ENCODE results near the gene CDK5RAP1. TPM values are rescaled to one million over a fixed set of nuclear protein-coding genes. Genes with fewer than 3 reads are reported as not detected.
"Not testable (repeated sequence)": the region's sequence is repeated elsewhere in the genome, so short reads cannot be mapped to it uniquely, and the experiment has no call there.

Gene CDK5RAP1
- total RNA-seq, 2 experiments from 2014 or later: 32.1 to 49.4 TPM

DNA sequence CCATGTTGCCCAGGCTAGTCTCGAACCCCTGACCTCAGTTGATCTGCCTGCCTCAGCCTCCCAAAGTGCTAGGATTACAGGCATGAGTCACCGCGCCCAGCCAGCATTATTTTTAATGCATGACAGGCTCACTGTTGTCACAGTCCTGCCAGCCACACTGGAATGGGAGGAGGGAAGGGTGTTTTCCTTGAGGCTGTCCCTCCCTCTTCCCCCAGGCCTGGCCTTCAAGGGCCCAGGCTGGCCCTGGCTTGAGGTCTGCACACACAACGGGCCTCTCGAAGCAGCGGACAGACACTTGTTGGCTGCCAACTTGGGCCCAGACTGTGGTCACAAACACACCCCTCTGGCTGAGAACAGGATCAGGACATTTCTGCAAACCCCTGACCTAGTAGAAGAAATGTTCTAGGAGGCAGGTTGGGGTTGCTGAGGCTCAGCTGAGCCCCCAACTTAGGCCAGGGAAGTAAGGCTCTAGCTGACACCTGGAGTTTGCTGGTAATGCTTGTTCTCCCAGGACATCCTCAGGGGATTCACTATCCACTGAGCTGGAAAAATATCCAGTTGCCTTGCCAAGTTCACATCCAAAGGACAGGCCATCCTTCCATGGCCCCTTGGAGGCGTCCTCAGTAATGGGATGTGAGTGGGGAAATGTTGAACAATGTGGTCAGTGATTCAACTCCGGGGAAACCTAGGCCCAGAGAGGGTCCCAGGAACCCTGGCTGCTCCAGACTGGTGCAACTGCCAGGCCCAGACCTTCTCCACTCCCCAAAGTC is 32.3 kb upstream of the CDK5RAP1 start:
- Histone ChIP-seq H3K9me2 (ENCODE audit: insufficient read depth, low read length) (no peaks in the 10 kb centered on the region), H3K4me2 (ENCODE audit: low read length) (no peak overlapping the region), H3K4me1 (ENCODE audit: insufficient read depth, low read length, poor library complexity, severe bottlenecking) (peaks cover 5% of the 10 kb centered on the region), H3K79me2 (ENCODE audit: insufficient read depth, low read depth, low read length) (no peaks in the 10 kb centered on the region), H4K20me1 (ENCODE audit: insufficient read depth, low read length) (no peaks in the 10 kb centered on the region), H3K36me3 (ENCODE audit: insufficient read depth, low read length) (peaks cover 77% of the 10 kb centered on the region), H2AFZ (ENCODE audit: low read length) (no peak overlapping the region), H3K4me3 (ENCODE audit: low read depth, low read length, poor library complexity, severe bottlenecking) (no peak overlapping the region), H3K9me3 (ENCODE audit: low read length) (no peaks in the 10 kb centered on the region), H3K27ac (ENCODE audit: low read depth, low read length, poor library complexity, severe bottlenecking) (no peak overlapping the region)
- intact Hi-C loops (cut with micrococcal nuclease; ENCODE audit: unreplicated experiment): no loop called here
- no peak for TF ChIP-seq EZH2phosphoT487 (IDR thresholded peaks at IDR 0.05; ENCODE audit: borderline replicate concordance, low read depth, low read length)
- TF ChIP-seq, protein P1, sequence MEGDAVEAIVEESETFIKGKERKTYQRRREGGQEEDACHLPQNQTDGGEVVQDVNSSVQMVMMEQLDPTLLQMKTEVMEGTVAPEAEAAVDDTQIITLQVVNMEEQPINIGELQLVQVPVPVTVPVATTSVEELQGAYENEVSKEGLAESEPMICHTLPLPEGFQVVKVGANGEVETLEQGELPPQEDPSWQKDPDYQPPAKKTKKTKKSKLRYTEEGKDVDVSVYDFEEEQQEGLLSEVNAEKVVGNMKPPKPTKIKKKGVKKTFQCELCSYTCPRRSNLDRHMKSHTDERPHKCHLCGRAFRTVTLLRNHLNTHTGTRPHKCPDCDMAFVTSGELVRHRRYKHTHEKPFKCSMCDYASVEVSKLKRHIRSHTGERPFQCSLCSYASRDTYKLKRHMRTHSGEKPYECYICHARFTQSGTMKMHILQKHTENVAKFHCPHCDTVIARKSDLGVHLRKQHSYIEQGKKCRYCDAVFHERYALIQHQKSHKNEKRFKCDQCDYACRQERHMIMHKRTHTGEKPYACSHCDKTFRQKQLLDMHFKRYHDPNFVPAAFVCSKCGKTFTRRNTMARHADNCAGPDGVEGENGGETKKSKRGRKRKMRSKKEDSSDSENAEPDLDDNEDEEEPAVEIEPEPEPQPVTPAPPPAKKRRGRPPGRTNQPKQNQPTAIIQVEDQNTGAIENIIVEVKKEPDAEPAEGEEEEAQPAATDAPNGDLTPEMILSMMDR (conservative IDR thresholded peaks at IDR 0.05; ENCODE audit: low read length): no peak
- DNase-seq (ENCODE audit: low spot score): no peak
- ChIA-PET POLR2A (interaction anchor here (0.6 to 1.1 kb wide), 2 partner anchors 10 to 12 kb away, joined by 4 to 5 read pairs; partner anchors contain the start of gene SNTA1), CTCF (ENCODE audit: unreplicated experiment) (no interaction called here)
- BruUV-seq (replicated peaks): no TSS peak

DNA sequence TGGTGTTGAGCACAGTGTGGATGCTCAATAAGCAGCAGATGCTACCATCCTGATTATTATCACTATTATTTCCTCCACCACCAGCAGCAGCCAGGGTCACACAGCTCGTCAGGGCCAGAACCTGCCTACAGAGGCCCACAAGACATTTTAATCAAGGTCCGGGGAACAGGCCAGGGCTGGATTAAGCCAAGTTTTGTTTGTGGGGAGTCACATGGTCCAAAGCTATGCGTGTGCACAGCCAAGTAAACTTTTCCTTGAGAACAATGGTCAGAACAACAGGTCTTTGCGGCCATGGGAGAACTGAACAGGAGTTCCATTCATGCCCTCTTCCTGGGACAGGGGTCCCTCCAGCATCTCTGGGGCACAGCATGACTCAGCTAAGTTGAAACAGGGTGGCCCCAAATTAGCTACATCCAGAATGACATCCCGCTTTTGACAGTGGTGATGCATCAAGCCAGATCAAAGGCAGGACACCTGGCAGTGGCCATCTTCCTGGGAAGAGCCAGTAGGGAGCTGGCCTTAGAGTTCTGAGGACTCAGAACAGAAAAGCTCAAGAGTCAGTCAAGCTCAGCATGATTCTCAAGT is 30.6 kb upstream of the CDK5RAP1 start:
- H3K9me3 ChIP-seq (ENCODE audit: low read length): no peaks in the 10 kb centered on the region
- intact Hi-C loops (cut with micrococcal nuclease; ENCODE audit: unreplicated experiment): no loop called here
- H4K20me1 ChIP-seq (ENCODE audit: insufficient read depth, low read length): no peaks in the 10 kb centered on the region
- BruUV-seq (replicated peaks): no TSS peak
- no peaks in the 10 kb centered on the region for H3K4me1 ChIP-seq (ENCODE audit: insufficient read depth, low read length, poor library complexity, severe bottlenecking)
- no peaks in the 10 kb centered on the region for H3K79me2 ChIP-seq (ENCODE audit: insufficient read depth, low read depth, low read length)
- no peak for DNase-seq (ENCODE audit: low spot score)
- ChIA-PET CTCF (ENCODE audit: unreplicated experiment) (no interaction called here), POLR2A (interaction anchor here (0.6 kb wide), 1 partner anchor 931 kb away, joined by 3 read pairs; no protein-coding TSS in a partner anchor)
- no peak overlapping the region for H3K4me3 ChIP-seq (ENCODE audit: low read depth, low read length, poor library complexity, severe bottlenecking)
- H3K4me2 ChIP-seq (ENCODE audit: low read length): no peak overlapping the region
- TF ChIP-seq EZH2phosphoT487 (IDR thresholded peaks at IDR 0.05; ENCODE audit: borderline replicate concordance, low read depth, low read length): no peak
- TF ChIP-seq, protein P1 (conservative IDR thresholded peaks at IDR 0.05; ENCODE audit: low read length): no peak
- H3K9me2 ChIP-seq (ENCODE audit: insufficient read depth, low read length): no peaks in the 10 kb centered on the region
- H2AFZ ChIP-seq (ENCODE audit: low read length): no peak overlapping the region
- H3K36me3 ChIP-seq (ENCODE audit: insufficient read depth, low read length): peaks cover 79% of the 10 kb centered on the region
- no peak overlapping the region for H3K27ac ChIP-seq (ENCODE audit: low read depth, low read length, poor library complexity, severe bottlenecking)

DNA sequence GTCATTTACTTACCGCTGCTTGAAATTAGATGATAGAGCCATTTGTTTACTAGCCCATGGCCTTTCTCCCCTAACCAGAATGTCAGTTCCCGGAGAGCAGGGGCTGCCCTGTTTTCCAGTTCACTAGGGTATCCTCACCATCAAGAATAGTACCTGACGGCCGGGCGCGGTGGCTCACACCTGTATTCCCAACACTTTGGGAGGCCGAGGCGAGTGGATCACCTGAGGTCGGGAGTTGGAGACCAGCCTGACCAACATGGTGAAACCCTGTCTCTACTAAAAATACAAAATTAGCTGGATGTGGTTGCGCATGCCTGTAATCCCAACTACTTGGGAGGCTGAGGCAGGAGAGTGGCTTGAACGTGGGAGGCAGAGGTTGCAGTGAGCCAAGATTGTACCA is 22.6 kb upstream of the CDK5RAP1 start:
- BruUV-seq (replicated peaks); H3K9me2 ChIP-seq (ENCODE audit: insufficient read depth, low read length); H3K9me3 ChIP-seq (ENCODE audit: low read length); H3K79me2 ChIP-seq (ENCODE audit: insufficient read depth, low read depth, low read length); H4K20me1 ChIP-seq (ENCODE audit: insufficient read depth, low read length); H2AFZ ChIP-seq (ENCODE audit: low read length); CTCF ChIA-PET (ENCODE audit: unreplicated experiment); H3K27ac ChIP-seq (ENCODE audit: low read depth, low read length, poor library complexity, severe bottlenecking); DNase-seq (ENCODE audit: low spot score); H3K4me3 ChIP-seq (ENCODE audit: low read depth, low read length, poor library complexity, severe bottlenecking); H3K4me1 ChIP-seq (ENCODE audit: insufficient read depth, low read length, poor library complexity, severe bottlenecking); intact Hi-C loops (cut with micrococcal nuclease; ENCODE audit: unreplicated experiment); H3K4me2 ChIP-seq (ENCODE audit: low read length): not testable (repeated sequence)
- POLR2A ChIA-PET: interaction anchor here (1.9 kb wide), 1 partner anchor 18 kb away, joined by 4 read pairs; no protein-coding TSS in a partner anchor
- H3K36me3 ChIP-seq (ENCODE audit: insufficient read depth, low read length): peaks cover 45% of the 10 kb centered on the region
